MM.1S (cell line): ENCODE results near the gene GTF2IRD1.
"Not testable (repeated sequence)": the region's sequence is repeated elsewhere in the genome, so short reads cannot be mapped to it uniquely, and the experiment has no call there.

ENCODE experiments used
- DNase-seq: peaks from one replicate; pipeline ENCODE4 v3.0.0-alpha.2; 2015
- H2AFZ ChIP-seq: fragments of 300-600 bp; sonication (generic); 2 replicates; pipeline ENCODE4 v1.6.0; 2016; ENCODE audit warnings: antibody characterized with exemption, low read length
- H3F3A ChIP-seq: fragments of 300-600 bp; sonication (generic); 2 replicates; pipeline ENCODE4 v1.6.1; 2016; ENCODE audit warnings: mild to moderate bottlenecking, antibody characterized with exemption, low read length, moderate library complexity, mixed read lengths; ENCODE audit not compliant: insufficient read depth
- H3K27ac ChIP-seq: fragments of 300-600 bp; sonication (generic); 2 replicates; pipeline ENCODE4 v1.5.1; 2016; ENCODE audit warnings: mild to moderate bottlenecking, low read length
- H3K27me3 ChIP-seq: fragments of 300-600 bp; sonication (generic); replicated peaks from 2 replicates; pipeline ENCODE4 v1.6.0; 2016; ENCODE audit warnings: low read length; ENCODE audit not compliant: insufficient read depth
- H3K36me3 ChIP-seq: fragments of 300-600 bp; sonication (generic); replicated peaks from 2 replicates; pipeline ENCODE4 v1.6.1; 2016; ENCODE audit warnings: mild to moderate bottlenecking, low read length, mixed read lengths; ENCODE audit not compliant: insufficient read depth
- H3K4me1 ChIP-seq: fragments of 300-600 bp; sonication (generic); 2 replicates; pipeline ENCODE4 v1.6.1; 2016; ENCODE audit warnings: low read length, mixed read lengths
- H3K4me2 ChIP-seq: fragments of 300-600 bp; sonication (generic); 2 replicates; pipeline ENCODE4 v1.6.0; 2016; ENCODE audit warnings: low read depth, low read length
- H3K4me3 ChIP-seq: fragments of 300-600 bp; sonication (generic); 2 replicates; pipeline ENCODE4 v1.5.1; 2016; ENCODE audit warnings: low read length, mixed read lengths
- H3K79me2 ChIP-seq: fragments of 300-600 bp; sonication (generic); 2 replicates; pipeline ENCODE4 v1.6.1; 2016; ENCODE audit warnings: mixed run types, low read length, mixed read lengths
- H3K9ac ChIP-seq: fragments of 300-600 bp; sonication (generic); 2 replicates; pipeline ENCODE4 v1.6.1; 2016; ENCODE audit warnings: low read length, mixed read lengths
- H3K9me2 ChIP-seq: fragments of 300-600 bp; sonication (generic); replicated peaks from 2 replicates; pipeline ENCODE4 v1.6.1; 2016; ENCODE audit warnings: mild to moderate bottlenecking, low read length, mixed read lengths; ENCODE audit not compliant: insufficient read depth
- H3K9me3 ChIP-seq: fragments of 300-600 bp; sonication (generic); replicated peaks from 2 replicates; pipeline ENCODE4 v1.6.1; 2016; ENCODE audit warnings: mild to moderate bottlenecking, low read length, mixed read lengths; ENCODE audit not compliant: insufficient read depth
- H4K20me1 ChIP-seq: fragments of 300-600 bp; sonication (generic); 2 replicates; pipeline ENCODE4 v1.6.1; 2016; ENCODE audit warnings: mild to moderate bottlenecking, low read length, moderate library complexity, mixed read lengths; ENCODE audit not compliant: insufficient read depth
- EZH2 ChIP-seq: fragments of 300-600 bp; sonication (generic); optimal IDR thresholded peaks from 2 replicates; pipeline ENCODE3; 2017; ENCODE audit warnings: low read depth, mild to moderate bottlenecking, antibody characterized with exemption, low read length, mixed read lengths
- EZH2phosphoT487 ChIP-seq: fragments of 300-600 bp; sonication (generic); IDR thresholded peaks from 2 replicates; pipeline ENCODE4 v1.6.1; 2018; ENCODE audit warnings: antibody characterized with exemption, low read length
- TF ChIP-seq, protein P1 (sequence below): fragments of 300-600 bp; sonication (generic); IDR thresholded peaks from 2 replicates; pipeline ENCODE4 v1.5.1; 2016; ENCODE audit warnings: antibody characterized with exemption, low read length, mixed read lengths

GTF2IRD1 gene

GRCh38 chr7:74412603-74413002 lies 41.1 kb upstream of the GTF2IRD1 start:
- Histone ChIP-seq H3K9me2 (no peaks in the 10 kb centered on the region), H4K20me1 (no peaks in the 10 kb centered on the region)

GRCh38 chr7:74414595-74415333 lies 38.9 kb upstream of the GTF2IRD1 start:
- H3K27ac ChIP-seq, H3K9me3 ChIP-seq, H3K9ac ChIP-seq, H3K4me3 ChIP-seq, H2AFZ ChIP-seq, H3K9me2 ChIP-seq, DNase-seq, H3F3A ChIP-seq, H3K4me1 ChIP-seq, H3K36me3 ChIP-seq, H3K79me2 ChIP-seq, H3K27me3 ChIP-seq, H3K4me2 ChIP-seq, H4K20me1 ChIP-seq: not testable (repeated sequence)

More at GRCh38 chr7:74412603-74413002, 41.1 kb upstream of the GTF2IRD1 start:
- TF ChIP-seq, protein P1, sequence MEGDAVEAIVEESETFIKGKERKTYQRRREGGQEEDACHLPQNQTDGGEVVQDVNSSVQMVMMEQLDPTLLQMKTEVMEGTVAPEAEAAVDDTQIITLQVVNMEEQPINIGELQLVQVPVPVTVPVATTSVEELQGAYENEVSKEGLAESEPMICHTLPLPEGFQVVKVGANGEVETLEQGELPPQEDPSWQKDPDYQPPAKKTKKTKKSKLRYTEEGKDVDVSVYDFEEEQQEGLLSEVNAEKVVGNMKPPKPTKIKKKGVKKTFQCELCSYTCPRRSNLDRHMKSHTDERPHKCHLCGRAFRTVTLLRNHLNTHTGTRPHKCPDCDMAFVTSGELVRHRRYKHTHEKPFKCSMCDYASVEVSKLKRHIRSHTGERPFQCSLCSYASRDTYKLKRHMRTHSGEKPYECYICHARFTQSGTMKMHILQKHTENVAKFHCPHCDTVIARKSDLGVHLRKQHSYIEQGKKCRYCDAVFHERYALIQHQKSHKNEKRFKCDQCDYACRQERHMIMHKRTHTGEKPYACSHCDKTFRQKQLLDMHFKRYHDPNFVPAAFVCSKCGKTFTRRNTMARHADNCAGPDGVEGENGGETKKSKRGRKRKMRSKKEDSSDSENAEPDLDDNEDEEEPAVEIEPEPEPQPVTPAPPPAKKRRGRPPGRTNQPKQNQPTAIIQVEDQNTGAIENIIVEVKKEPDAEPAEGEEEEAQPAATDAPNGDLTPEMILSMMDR = no peak
- TF ChIP-seq EZH2phosphoT487 = no peak
- no peak for TF ChIP-seq EZH2
- no peak overlapping the region for H2AFZ ChIP-seq
- DNase-seq = no peak
- H3F3A ChIP-seq = no peaks in the 10 kb centered on the region
- no peak overlapping the region for H3K27ac ChIP-seq
- no peaks in the 10 kb centered on the region for H3K9me3 ChIP-seq
- no peaks in the 10 kb centered on the region for H3K79me2 ChIP-seq
- H3K4me1 ChIP-seq = no peaks in the 10 kb centered on the region
- H3K4me3 ChIP-seq = no peak overlapping the region
- no peak overlapping the region for H3K9ac ChIP-seq
- no peak overlapping the region for H3K4me2 ChIP-seq
- no peaks in the 10 kb centered on the region for H3K36me3 ChIP-seq
- no peaks in the 10 kb centered on the region for H3K27me3 ChIP-seq

GRCh38 chr7:74417419-74417971 lies 36.2 kb upstream of the GTF2IRD1 start:
- Histone ChIP-seq H3K27me3 (no peaks in the 10 kb centered on the region), H3K4me2 (no peak overlapping the region), H3K79me2 (no peaks in the 10 kb centered on the region), H2AFZ (peak overlapping the region; percentile 40; the same call in 1 of the 2 replicates), H3K4me1 (no peaks in the 10 kb centered on the region), H3F3A (no peaks in the 10 kb centered on the region), H3K9me3 (no peaks in the 10 kb centered on the region), H3K27ac (no peak overlapping the region), H3K9ac (no peak overlapping the region), H3K9me2 (no peaks in the 10 kb centered on the region), H4K20me1 (no peaks in the 10 kb centered on the region), H3K4me3 (no peak overlapping the region), H3K36me3 (no peaks in the 10 kb centered on the region)
- TF ChIP-seq EZH2 (no peak), EZH2phosphoT487 (no peak)
- TF ChIP-seq, protein P1 = peak; percentile 94
- DNase-seq = peak; percentile 15

GRCh38 chr7:74418076-74418475 lies 35.6 kb upstream of the GTF2IRD1 start:
- H3K27ac ChIP-seq = no peak overlapping the region
- H3K36me3 ChIP-seq = no peaks in the 10 kb centered on the region
- no peaks in the 10 kb centered on the region for H3K4me1 ChIP-seq
- H4K20me1 ChIP-seq = no peaks in the 10 kb centered on the region
- no peaks in the 10 kb centered on the region for H3K9me2 ChIP-seq
- H3K9ac ChIP-seq = no peak overlapping the region
- H3K4me2 ChIP-seq = no peak overlapping the region
- no peaks in the 10 kb centered on the region for H3K9me3 ChIP-seq
- no peak for DNase-seq
- H3K79me2 ChIP-seq = no peaks in the 10 kb centered on the region
- H2AFZ ChIP-seq = no peak overlapping the region
- TF ChIP-seq EZH2 (no peak), EZH2phosphoT487 (no peak)
- TF ChIP-seq, protein P1 = no peak
- H3K4me3 ChIP-seq = no peak overlapping the region
- H3K27me3 ChIP-seq = no peaks in the 10 kb centered on the region
- H3F3A ChIP-seq = no peaks in the 10 kb centered on the region
